ENCODE measurements around the gene PALD1. TPM values are rescaled to one million over a fixed set of nuclear protein-coding genes. Genes with fewer than 3 reads are reported as not detected.

The PALD1 gene
- total RNA-seq, 2 experiments from 2014 or later, result 6.6 to 6.8 TPM

GRCh38 chr10:70602665-70603448 is 124.3 kb downstream of the PALD1 start, which contains the start of gene PRF1:
Gene PRF1, minus strand, starts transcription at chr10:70602741. Its CDS starts 1,839 bp downstream, at chr10:70600902.
- H3K27ac Mint-ChIP-seq, result peak within 1 kb of the TSS; percentile 97
- intact Hi-C loops (cut with micrococcal nuclease), result loop anchor here (1.0 kb wide), 1 partner anchor 25 kb away; no protein-coding TSS in a partner anchor
- H3K36me3 Mint-ChIP-seq (ENCODE audit: low read depth), result peaks cover 40% of the 10 kb centered on the region
- H3K4me3 Mint-ChIP-seq, result peak within 1 kb of the TSS; percentile 98
- no peak for TF ChIP-seq CTCF (IDR thresholded peaks at IDR 0.05)
- ATAC-seq, result peak; percentile 89
- peak; percentile 98 for DNase-seq
- H3K4me1 Mint-ChIP-seq (ENCODE audit: low read depth), result peaks cover 60% of the 10 kb centered on the region
- CTCF ChIA-PET, result interaction anchor here (0.8 to 1.8 kb wide), 5 partner anchors 11 to 44 kb away, joined by 3 to 8 read pairs (median 4); no protein-coding TSS in a partner anchor
- H3K9me3 Mint-ChIP-seq, result no peaks in the 10 kb centered on the region
- POLR2A ChIA-PET, result interaction anchor here (0.6 to 1.8 kb wide), 11 partner anchors 9 to 226 kb away, joined by 3 to 11 read pairs (median 4); no protein-coding TSS in a partner anchor
- no peaks in the 10 kb centered on the region for H3K27me3 Mint-ChIP-seq

- ChIA-PET CTCF (interaction anchor here (1.2 kb wide), 1 partner anchor 12 kb away, joined by 3 read pairs; no protein-coding TSS in a partner anchor), POLR2A (interaction anchor here (1.1 to 1.7 kb wide), 3 partner anchors 9 to 29 kb away, joined by 3 to 6 read pairs (median 5); no protein-coding TSS in a partner anchor)
- Mint-ChIP-seq H3K4me1 (ENCODE audit: low read depth) (peaks cover 59% of the 10 kb centered on the region), H3K27me3 (no peaks in the 10 kb centered on the region), H3K36me3 (ENCODE audit: low read depth) (peaks cover 34% of the 10 kb centered on the region), H3K9me3 (no peaks in the 10 kb centered on the region), H3K4me3 (peak overlapping the region; percentile 98), H3K27ac (peak overlapping the region; percentile 97)
- intact Hi-C loops (cut with micrococcal nuclease), result loop anchor here (1.0 kb wide), 1 partner anchor 25 kb away; no protein-coding TSS in a partner anchor
- DNase-seq (peak; percentile 79), ATAC-seq (peak; percentile 31)
- no peak for TF ChIP-seq CTCF (IDR thresholded peaks at IDR 0.05)
These were observed 124.9 kb downstream of the PALD1 start for GRCh38 chr10:70603449-70603801.

GRCh38 chr10:70604106-70604505 is 125.5 kb downstream of the PALD1 start:
- ATAC-seq (no peak), DNase-seq (no peak)
- no peaks in the 10 kb centered on the region for H3K9me3 Mint-ChIP-seq
- peaks cover 28% of the 10 kb centered on the region for H3K36me3 Mint-ChIP-seq (ENCODE audit: low read depth)
- no peaks in the 10 kb centered on the region for H3K27me3 Mint-ChIP-seq
- POLR2A ChIA-PET, result no interaction called here
- H3K4me3 Mint-ChIP-seq, result peak overlapping the region; percentile 98
- CTCF ChIA-PET, result no interaction called here
- peaks cover 54% of the 10 kb centered on the region for H3K4me1 Mint-ChIP-seq (ENCODE audit: low read depth)
- intact Hi-C loops (cut with micrococcal nuclease), result no loop called here
- H3K27ac Mint-ChIP-seq, result peak overlapping the region; percentile 97
- TF ChIP-seq CTCF (IDR thresholded peaks at IDR 0.05), result no peak

GRCh38 chr10:70605161-70605560 is 126.6 kb downstream of the PALD1 start:
- Mint-ChIP-seq H3K4me1 (ENCODE audit: low read depth) (peaks cover 52% of the 10 kb centered on the region), H3K9me3 (no peaks in the 10 kb centered on the region), H3K4me3 (no peak overlapping the region), H3K36me3 (ENCODE audit: low read depth) (peaks cover 18% of the 10 kb centered on the region), H3K27ac (no peak overlapping the region), H3K27me3 (no peaks in the 10 kb centered on the region)
- ChIA-PET POLR2A (interaction anchor here (0.6 kb wide), 1 partner anchor 230 kb away, joined by 3 read pairs; no protein-coding TSS in a partner anchor), CTCF (no interaction called here)
- ATAC-seq (no peak), DNase-seq (no peak)
- intact Hi-C loops (cut with micrococcal nuclease), result no loop called here
- TF ChIP-seq CTCF (IDR thresholded peaks at IDR 0.05), result no peak

- Mint-ChIP-seq H3K9me3 (peaks cover 1% of the 10 kb centered on the region), H3K27me3 (no peaks in the 10 kb centered on the region), H3K4me1 (ENCODE audit: low read depth) (peaks cover 53% of the 10 kb centered on the region), H3K36me3 (ENCODE audit: low read depth) (no peaks in the 10 kb centered on the region), H3K27ac (no peak overlapping the region), H3K4me3 (no peak overlapping the region)
- ATAC-seq, result no peak
- no peak for TF ChIP-seq CTCF (IDR thresholded peaks at IDR 0.05)
- DNase-seq, result no peak
- ChIA-PET POLR2A (no interaction called here), CTCF (no interaction called here)
- intact Hi-C loops (cut with micrococcal nuclease), result no loop called here
These were observed 129.4 kb downstream of the PALD1 start for GRCh38 chr10:70607936-70608335.
